Measurements from ENCODE around the gene IRF9. TPM values are rescaled to one million over a fixed set of nuclear protein-coding genes. Genes with fewer than 3 reads are reported as not detected.

The IRF9 gene
- total and polyA plus RNA-seq, 2 experiments from 2014 or later = 8.2 to 8.4 TPM

DNA sequence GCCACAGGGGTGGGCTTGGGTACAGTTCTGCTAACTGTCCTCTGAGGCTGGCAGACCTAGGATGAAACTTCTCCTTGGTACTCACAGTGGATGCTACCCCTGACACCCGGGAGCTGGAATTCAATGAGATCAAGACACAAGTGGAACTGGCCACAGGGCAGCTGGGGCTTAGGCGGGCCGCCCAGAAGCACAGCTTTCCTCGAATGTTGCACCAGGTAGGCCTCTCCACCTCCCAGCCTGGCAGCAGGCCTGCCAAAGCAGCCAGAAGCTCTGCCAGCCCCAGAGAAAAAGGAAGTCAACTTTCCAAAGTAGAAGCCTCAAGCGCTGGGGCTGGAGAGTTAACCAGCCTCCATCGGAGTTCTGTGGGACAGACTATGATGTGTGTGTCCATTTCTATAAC, 43.9 kb upstream of the IRF9 start (continued):
- TF ChIP-seq, protein P1, sequence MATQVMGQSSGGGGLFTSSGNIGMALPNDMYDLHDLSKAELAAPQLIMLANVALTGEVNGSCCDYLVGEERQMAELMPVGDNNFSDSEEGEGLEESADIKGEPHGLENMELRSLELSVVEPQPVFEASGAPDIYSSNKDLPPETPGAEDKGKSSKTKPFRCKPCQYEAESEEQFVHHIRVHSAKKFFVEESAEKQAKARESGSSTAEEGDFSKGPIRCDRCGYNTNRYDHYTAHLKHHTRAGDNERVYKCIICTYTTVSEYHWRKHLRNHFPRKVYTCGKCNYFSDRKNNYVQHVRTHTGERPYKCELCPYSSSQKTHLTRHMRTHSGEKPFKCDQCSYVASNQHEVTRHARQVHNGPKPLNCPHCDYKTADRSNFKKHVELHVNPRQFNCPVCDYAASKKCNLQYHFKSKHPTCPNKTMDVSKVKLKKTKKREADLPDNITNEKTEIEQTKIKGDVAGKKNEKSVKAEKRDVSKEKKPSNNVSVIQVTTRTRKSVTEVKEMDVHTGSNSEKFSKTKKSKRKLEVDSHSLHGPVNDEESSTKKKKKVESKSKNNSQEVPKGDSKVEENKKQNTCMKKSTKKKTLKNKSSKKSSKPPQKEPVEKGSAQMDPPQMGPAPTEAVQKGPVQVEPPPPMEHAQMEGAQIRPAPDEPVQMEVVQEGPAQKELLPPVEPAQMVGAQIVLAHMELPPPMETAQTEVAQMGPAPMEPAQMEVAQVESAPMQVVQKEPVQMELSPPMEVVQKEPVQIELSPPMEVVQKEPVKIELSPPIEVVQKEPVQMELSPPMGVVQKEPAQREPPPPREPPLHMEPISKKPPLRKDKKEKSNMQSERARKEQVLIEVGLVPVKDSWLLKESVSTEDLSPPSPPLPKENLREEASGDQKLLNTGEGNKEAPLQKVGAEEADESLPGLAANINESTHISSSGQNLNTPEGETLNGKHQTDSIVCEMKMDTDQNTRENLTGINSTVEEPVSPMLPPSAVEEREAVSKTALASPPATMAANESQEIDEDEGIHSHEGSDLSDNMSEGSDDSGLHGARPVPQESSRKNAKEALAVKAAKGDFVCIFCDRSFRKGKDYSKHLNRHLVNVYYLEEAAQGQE (IDR thresholded peaks at IDR 0.05; ENCODE audit: unreplicated experiment) = no peak

DNA sequence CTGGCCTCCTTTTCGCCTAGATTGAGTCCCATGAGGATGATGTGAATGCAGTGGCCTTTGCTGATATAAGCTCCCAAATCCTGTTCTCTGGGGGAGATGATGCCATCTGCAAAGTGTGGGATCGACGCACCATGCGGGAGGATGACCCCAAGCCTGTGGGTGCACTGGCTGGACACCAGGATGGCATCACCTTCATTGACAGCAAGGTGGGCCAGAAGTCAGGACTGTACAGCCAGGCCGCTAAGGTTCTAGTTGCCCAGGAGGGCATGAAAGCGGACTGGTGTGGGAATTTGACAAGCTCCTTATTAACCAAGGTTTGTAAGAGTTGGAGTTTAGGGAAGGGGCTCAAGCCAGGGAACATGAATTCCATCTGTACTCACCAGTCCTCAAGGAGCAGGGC, 41.4 kb upstream of the IRF9 start:
- peaks cover 16% of the 10 kb centered on the region for H3K4me1 Mint-ChIP-seq
- H3K79me2 ChIP-seq (replicated peaks; ENCODE audit: insufficient read depth) = peaks cover 11% of the 10 kb centered on the region
- H3K4me3 ChIP-seq = no peak overlapping the region
- H3F3A ChIP-seq (replicated peaks; ENCODE audit: low read depth) = no peaks in the 10 kb centered on the region
- H3K9me3 Mint-ChIP-seq = peaks cover 3% of the 10 kb centered on the region; the same call in 1 of the 3 replicates
- H3K36me3 ChIP-seq (ENCODE audit: insufficient read depth) = peaks cover 19% of the 10 kb centered on the region; the same call in 1 of the 2 replicates
- TF ChIP-seq EZH2 (IDR thresholded peaks at IDR 0.05; ENCODE audit: low read depth, unreplicated experiment) = no peak
- TF ChIP-seq, protein P2, sequence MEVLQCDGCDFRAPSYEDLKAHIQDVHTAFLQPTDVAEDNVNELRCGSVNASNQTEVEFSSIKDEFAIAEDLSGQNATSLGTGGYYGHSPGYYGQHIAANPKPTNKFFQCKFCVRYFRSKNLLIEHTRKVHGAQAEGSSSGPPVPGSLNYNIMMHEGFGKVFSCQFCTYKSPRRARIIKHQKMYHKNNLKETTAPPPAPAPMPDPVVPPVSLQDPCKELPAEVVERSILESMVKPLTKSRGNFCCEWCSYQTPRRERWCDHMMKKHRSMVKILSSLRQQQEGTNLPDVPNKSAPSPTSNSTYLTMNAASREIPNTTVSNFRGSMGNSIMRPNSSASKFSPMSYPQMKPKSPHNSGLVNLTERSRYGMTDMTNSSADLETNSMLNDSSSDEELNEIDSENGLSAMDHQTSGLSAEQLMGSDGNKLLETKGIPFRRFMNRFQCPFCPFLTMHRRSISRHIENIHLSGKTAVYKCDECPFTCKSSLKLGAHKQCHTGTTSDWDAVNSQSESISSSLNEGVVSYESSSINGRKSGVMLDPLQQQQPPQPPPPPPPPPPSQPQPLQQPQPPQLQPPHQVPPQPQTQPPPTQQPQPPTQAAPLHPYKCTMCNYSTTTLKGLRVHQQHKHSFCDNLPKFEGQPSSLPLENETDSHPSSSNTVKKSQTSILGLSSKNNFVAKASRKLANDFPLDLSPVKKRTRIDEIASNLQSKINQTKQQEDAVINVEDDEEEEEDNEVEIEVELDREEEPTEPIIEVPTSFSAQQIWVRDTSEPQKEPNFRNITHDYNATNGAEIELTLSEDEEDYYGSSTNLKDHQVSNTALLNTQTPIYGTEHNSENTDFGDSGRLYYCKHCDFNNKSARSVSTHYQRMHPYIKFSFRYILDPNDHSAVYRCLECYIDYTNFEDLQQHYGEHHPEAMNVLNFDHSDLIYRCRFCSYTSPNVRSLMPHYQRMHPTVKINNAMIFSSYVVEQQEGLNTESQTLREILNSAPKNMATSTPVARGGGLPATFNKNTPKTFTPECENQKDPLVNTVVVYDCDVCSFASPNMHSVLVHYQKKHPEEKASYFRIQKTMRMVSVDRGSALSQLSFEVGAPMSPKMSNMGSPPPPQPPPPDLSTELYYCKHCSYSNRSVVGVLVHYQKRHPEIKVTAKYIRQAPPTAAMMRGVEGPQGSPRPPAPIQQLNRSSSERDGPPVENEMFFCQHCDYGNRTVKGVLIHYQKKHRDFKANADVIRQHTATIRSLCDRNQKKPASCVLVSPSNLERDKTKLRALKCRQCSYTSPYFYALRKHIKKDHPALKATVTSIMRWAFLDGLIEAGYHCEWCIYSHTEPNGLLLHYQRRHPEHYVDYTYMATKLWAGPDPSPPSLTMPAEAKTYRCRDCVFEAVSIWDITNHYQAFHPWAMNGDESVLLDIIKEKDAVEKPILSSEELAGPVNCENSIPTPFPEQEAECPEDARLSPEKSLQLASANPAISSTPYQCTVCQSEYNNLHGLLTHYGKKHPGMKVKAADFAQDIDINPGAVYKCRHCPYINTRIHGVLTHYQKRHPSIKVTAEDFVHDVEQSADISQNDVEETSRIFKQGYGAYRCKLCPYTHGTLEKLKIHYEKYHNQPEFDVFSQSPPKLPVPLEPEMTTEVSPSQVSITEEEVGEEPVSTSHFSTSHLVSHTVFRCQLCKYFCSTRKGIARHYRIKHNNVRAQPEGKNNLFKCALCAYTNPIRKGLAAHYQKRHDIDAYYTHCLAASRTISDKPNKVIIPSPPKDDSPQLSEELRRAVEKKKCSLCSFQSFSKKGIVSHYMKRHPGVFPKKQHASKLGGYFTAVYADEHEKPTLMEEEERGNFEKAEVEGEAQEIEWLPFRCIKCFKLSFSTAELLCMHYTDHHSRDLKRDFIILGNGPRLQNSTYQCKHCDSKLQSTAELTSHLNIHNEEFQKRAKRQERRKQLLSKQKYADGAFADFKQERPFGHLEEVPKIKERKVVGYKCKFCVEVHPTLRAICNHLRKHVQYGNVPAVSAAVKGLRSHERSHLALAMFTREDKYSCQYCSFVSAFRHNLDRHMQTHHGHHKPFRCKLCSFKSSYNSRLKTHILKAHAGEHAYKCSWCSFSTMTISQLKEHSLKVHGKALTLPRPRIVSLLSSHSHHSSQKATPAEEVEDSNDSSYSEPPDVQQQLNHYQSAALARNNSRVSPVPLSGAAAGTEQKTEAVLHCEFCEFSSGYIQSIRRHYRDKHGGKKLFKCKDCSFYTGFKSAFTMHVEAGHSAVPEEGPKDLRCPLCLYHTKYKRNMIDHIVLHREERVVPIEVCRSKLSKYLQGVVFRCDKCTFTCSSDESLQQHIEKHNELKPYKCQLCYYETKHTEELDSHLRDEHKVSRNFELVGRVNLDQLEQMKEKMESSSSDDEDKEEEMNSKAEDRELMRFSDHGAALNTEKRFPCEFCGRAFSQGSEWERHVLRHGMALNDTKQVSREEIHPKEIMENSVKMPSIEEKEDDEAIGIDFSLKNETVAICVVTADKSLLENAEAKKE (CRISPR knock-in tag; IDR thresholded peaks at IDR 0.05) = no peak
- TF ChIP-seq CREB1 (CRISPR knock-in tag; IDR thresholded peaks at IDR 0.05; ENCODE audit: low read depth) = no peak
- TF ChIP-seq, protein P1 (IDR thresholded peaks at IDR 0.05; ENCODE audit: unreplicated experiment) = no peak
- peaks cover 6% of the 10 kb centered on the region for H3K4me1 ChIP-seq (ENCODE audit: insufficient read depth)
- H3K27ac Mint-ChIP-seq = no peak overlapping the region
- H3K27me3 ChIP-seq (ENCODE audit: insufficient read depth) = no peaks in the 10 kb centered on the region
- H3K9me2 ChIP-seq (ENCODE audit: insufficient read depth) = no peaks in the 10 kb centered on the region
- H3K4me2 ChIP-seq = no peak overlapping the region
- ATAC-seq (no peak), DNase-seq (ENCODE audit: low spot score) (no peak)
- H3K36me3 Mint-ChIP-seq (ENCODE audit: low read depth) = peaks cover 58% of the 10 kb centered on the region
- no peak overlapping the region for H2AFZ ChIP-seq
- peaks cover 13% of the 10 kb centered on the region for H3K27me3 Mint-ChIP-seq (ENCODE audit: insufficient read depth, low read depth, poor library complexity)
- H3K27ac ChIP-seq (ENCODE audit: low read depth) = no peak overlapping the region
- H3K4me3 Mint-ChIP-seq = no peak overlapping the region
- no peaks in the 10 kb centered on the region; the same call in none of the 2 replicates for H4K20me1 ChIP-seq (replicated peaks; ENCODE audit: insufficient read depth)

Measured in GM23338 (cell line).